Endodermal cell (in vitro differentiated cells): ENCODE data around the gene MFNG. TPM values are rescaled to one million over a fixed set of nuclear protein-coding genes. Genes with fewer than 3 reads are reported as not detected.

Source experiments
- DNase-seq: peaks from one replicate; pipeline ENCODE4 v3.0.0-alpha.2; 2017
- H3K27ac ChIP-seq: 2 replicates; pipeline ENCODE4 v1.5.1; 2013; ENCODE audit warnings: mild to moderate bottlenecking, low read depth, low read length, moderate library complexity
- H3K27me3 ChIP-seq: 2 replicates; pipeline ENCODE4 v1.6.1; 2013; ENCODE audit warnings: mild to moderate bottlenecking, low read length, moderate library complexity; ENCODE audit not compliant: insufficient read depth, control insufficient read depth, poor library complexity, severe bottlenecking
- H3K36me3 ChIP-seq: 2 replicates; pipeline ENCODE4 v1.7.0; 2013; ENCODE audit warnings: mild to moderate bottlenecking, low read length, moderate library complexity; ENCODE audit not compliant: control insufficient read depth, insufficient read depth
- H3K4me1 ChIP-seq: one replicate; pipeline ENCODE4 v1.7.0; 2013; ENCODE audit warnings: low read length; ENCODE audit not compliant: control insufficient read depth, insufficient read depth
- H3K4me3 ChIP-seq: 2 replicates; pipeline ENCODE4 v1.5.1; 2013; ENCODE audit warnings: mild to moderate bottlenecking, low read length, moderate library complexity
- H3K9ac ChIP-seq: 2 replicates; pipeline ENCODE4 v1.6.1; 2013; ENCODE audit warnings: mild to moderate bottlenecking, low read length, moderate library complexity; ENCODE audit not compliant: poor library complexity, severe bottlenecking; ENCODE audit errors: extremely low read depth
- H3K9me3 ChIP-seq: 2 replicates; pipeline ENCODE4 v1.6.1; 2013; ENCODE audit warnings: mild to moderate bottlenecking, low read length, moderate library complexity; ENCODE audit not compliant: control insufficient read depth
- H3K27ac Mint-ChIP-seq: 2 replicates; pipeline ENCODE4 v1.8.0; 2020; ENCODE audit warnings: mixed read lengths
- H3K27me3 Mint-ChIP-seq: 2 replicates; pipeline ENCODE4 v1.8.0; 2021; ENCODE audit warnings: mild to moderate bottlenecking, mixed read lengths; ENCODE audit not compliant: insufficient read depth
- H3K36me3 Mint-ChIP-seq: 2 replicates; pipeline ENCODE4 v1.8.0; 2020; ENCODE audit warnings: low read depth, mixed read lengths
- H3K4me1 Mint-ChIP-seq: 2 replicates; pipeline ENCODE4 v1.8.0; 2020; ENCODE audit warnings: mixed read lengths
- H3K4me3 Mint-ChIP-seq: 2 replicates; pipeline ENCODE4 v1.8.0; 2020; ENCODE audit warnings: mild to moderate bottlenecking, moderate library complexity, mixed read lengths
- H3K9me3 Mint-ChIP-seq: 2 replicates; pipeline ENCODE4 v1.8.0; 2020; ENCODE audit warnings: mild to moderate bottlenecking, mixed read lengths
- CTCF ChIP-seq: fragments of 200-600 bp; sonication (generic); conservative IDR thresholded peaks from 2 replicates; pipeline ENCODE4 v1.5.0; 2021; ENCODE audit warnings: antibody characterized with exemption, mild to moderate bottlenecking
- WGBS, 2 experiments: methylation state at CpG; one replicate each; pipeline versions ENCODE4 v1.1.5 to v1.1.7; 2013; ENCODE audit warnings: missing lambda C conversion rate in 2 of 2, mixed read lengths in 1 of 2; ENCODE audit not compliant: insufficient coverage in 1 of 2, insufficient read length in 1 of 2; 5-methylcytosine and 5-hydroxymethylcytosine counted together
- total RNA-seq, 2 donors: library from RNA; stranded (reverse); fragmentation: NEBNext Ultra II Directional in 1 of 2; extraction: Animal tissue kit (Norgen Biotek cat#: 25700) in 1 of 2; gene quantifications; 2 replicates in 1 of 2; 3 replicates in 1 of 2; pipeline ENCODE4 v1.2.1, GENCODE V29; 2021

The MFNG gene
- total RNA-seq, 2 donors from 2014 or later, result 1.9 to 6.6 TPM

GRCh38 chr22:37514526-37515051, 28.4 kb upstream of the MFNG start:
- Histone ChIP-seq H3K9me3 (no peaks in the 10 kb centered on the region), H3K27me3 (peaks cover 14% of the 10 kb centered on the region), H3K4me1 (no peaks in the 10 kb centered on the region), H3K4me3 (no peak overlapping the region), H3K27ac (no peak overlapping the region), H3K36me3 (no peaks in the 10 kb centered on the region), H3K9ac (no peak overlapping the region)
- no peak overlapping the region for H3K27ac Mint-ChIP-seq
- H3K4me1 Mint-ChIP-seq, result peaks cover 9% of the 10 kb centered on the region
- no peak for DNase-seq
- H3K36me3 Mint-ChIP-seq, result peaks cover 28% of the 10 kb centered on the region
- peaks cover 10% of the 10 kb centered on the region for H3K27me3 Mint-ChIP-seq
- peaks cover 3% of the 10 kb centered on the region for H3K9me3 Mint-ChIP-seq
- no peak overlapping the region for H3K4me3 Mint-ChIP-seq
- TF ChIP-seq CTCF, result no peak
- 92 to 97% methylated on average over 10 to 15 of the region's 15 CpGs for WGBS, 2 experiments

GRCh38 chr22:37511395-37512104, 25.4 kb upstream of the MFNG start:
- Histone ChIP-seq H3K9ac (no peak overlapping the region), H3K9me3 (no peaks in the 10 kb centered on the region), H3K4me1 (peaks cover 3% of the 10 kb centered on the region), H3K4me3 (no peak overlapping the region), H3K27me3 (no peaks in the 10 kb centered on the region), H3K27ac (peak overlapping the region; percentile 87), H3K36me3 (no peaks in the 10 kb centered on the region)
- H3K9me3 Mint-ChIP-seq, result peaks cover 3% of the 10 kb centered on the region
- H3K4me3 Mint-ChIP-seq, result no peak overlapping the region
- 86 to 92% methylated on average over 1 to 6 of the region's 6 CpGs for WGBS, 2 experiments
- peaks cover 10% of the 10 kb centered on the region for H3K4me1 Mint-ChIP-seq
- no peak for DNase-seq
- H3K27me3 Mint-ChIP-seq, result no peaks in the 10 kb centered on the region
- no peak overlapping the region for H3K27ac Mint-ChIP-seq
- H3K36me3 Mint-ChIP-seq, result peaks cover 26% of the 10 kb centered on the region
- TF ChIP-seq CTCF, result no peak

GRCh38 chr22:37510091-37510490, 23.9 kb upstream of the MFNG start:
- H3K4me3 ChIP-seq, result no peak overlapping the region
- H3K4me3 Mint-ChIP-seq, result no peak overlapping the region
- H3K9ac ChIP-seq, result no peak overlapping the region
- H3K27me3 ChIP-seq, result no peaks in the 10 kb centered on the region
- peaks cover 15% of the 10 kb centered on the region for H3K36me3 Mint-ChIP-seq
- DNase-seq, result no peak
- no peak for TF ChIP-seq CTCF
- H3K27me3 Mint-ChIP-seq, result no peaks in the 10 kb centered on the region
- H3K27ac ChIP-seq, result no peak overlapping the region
- H3K4me1 Mint-ChIP-seq, result peaks cover 10% of the 10 kb centered on the region
- no peaks in the 10 kb centered on the region for H3K9me3 Mint-ChIP-seq
- no peaks in the 10 kb centered on the region for H3K9me3 ChIP-seq
- no peaks in the 10 kb centered on the region for H3K36me3 ChIP-seq
- H3K4me1 ChIP-seq, result peaks cover 3% of the 10 kb centered on the region
- peak overlapping the region; percentile 44 for H3K27ac Mint-ChIP-seq
- WGBS, 2 experiments, result 94 to 96% methylated on average over 10 of the region's 10 CpGs
